ENCODE data around the gene BEST4. TPM values are rescaled to one million over a fixed set of nuclear protein-coding genes. Genes with fewer than 3 reads are reported as not detected.

Gene BEST4
- total and polyA plus RNA-seq, 2 of the 8 experiments (the other 6 are each of a cell fraction or from before 2014, with no cell fraction given), result 0.76 to 1.4 TPM

DNA sequence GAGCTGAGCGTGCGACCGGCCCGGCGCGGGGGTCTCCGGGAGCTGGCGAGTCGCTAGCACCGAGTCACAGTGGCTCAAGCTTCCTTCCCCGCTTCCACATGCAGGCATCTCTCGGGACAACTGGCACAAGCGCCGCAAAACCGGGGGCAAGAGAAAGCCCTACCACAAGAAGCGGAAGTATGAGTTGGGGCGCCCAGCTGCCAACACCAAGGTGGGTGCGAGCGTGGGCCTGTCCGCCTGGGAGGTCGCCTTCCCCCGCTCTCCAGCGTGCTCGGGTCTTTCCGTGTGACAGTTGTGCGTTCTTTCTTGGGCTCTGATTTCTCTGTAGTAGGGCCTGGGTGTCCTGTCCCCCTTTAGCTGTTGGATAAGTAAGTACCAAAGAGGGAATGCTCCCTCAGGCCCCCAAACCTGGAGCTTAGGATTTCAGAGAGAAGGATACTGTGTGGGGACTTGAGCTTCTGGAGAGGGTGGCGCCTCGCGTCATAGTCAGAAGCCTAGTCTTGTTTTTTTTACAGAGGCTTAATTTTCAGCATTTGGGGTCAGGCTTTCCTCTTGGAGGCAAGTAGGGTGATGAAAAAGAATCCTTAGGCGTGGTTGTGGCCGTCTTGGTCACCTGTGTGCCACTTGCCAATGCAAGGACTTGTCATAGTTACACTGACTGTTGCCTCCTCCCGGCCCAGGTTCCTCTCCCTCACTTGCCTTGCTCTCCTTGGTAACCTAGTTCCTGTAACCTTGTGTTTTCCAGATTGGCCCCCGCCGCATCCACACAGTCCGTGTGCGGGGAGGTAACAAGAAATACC is 11.8 kb downstream of the BEST4 start (continued):
- TF ChIP-seq CREB1 (IDR thresholded peaks at IDR 0.05) (no peak), SAP30 (IDR thresholded peaks at IDR 0.05; ENCODE audit: insufficient read depth, insufficient replicate concordance, low read length) (no peak), SIN3A (conservative IDR thresholded peaks at IDR 0.05 in 1 of 2, IDR thresholded peaks at IDR 0.05 in 1 of 2; ENCODE audit: low read depth in 1 of 2, low read length in 2 of 2) (peak in 1 of 2 experiments; percentile 8; a peak in 1 of 4 replicates), SP1 (IDR thresholded peaks at IDR 0.05; ENCODE audit: low read depth, low read length) (no peak)
- TF ChIP-seq, protein P1, sequence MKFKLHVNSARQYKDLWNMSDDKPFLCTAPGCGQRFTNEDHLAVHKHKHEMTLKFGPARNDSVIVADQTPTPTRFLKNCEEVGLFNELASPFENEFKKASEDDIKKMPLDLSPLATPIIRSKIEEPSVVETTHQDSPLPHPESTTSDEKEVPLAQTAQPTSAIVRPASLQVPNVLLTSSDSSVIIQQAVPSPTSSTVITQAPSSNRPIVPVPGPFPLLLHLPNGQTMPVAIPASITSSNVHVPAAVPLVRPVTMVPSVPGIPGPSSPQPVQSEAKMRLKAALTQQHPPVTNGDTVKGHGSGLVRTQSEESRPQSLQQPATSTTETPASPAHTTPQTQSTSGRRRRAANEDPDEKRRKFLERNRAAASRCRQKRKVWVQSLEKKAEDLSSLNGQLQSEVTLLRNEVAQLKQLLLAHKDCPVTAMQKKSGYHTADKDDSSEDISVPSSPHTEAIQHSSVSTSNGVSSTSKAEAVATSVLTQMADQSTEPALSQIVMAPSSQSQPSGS (IDR thresholded peaks at IDR 0.05; ENCODE audit: low read length), result no peak
